Amniotic stem cell (primary cell): ENCODE data around the gene PHLDB2.

ENCODE experiments used
- DNase-seq: peaks from one replicate; lab custom pipeline; 2025; lab: John Stamatoyannopoulos, UW

PHLDB2 gene

DNA sequence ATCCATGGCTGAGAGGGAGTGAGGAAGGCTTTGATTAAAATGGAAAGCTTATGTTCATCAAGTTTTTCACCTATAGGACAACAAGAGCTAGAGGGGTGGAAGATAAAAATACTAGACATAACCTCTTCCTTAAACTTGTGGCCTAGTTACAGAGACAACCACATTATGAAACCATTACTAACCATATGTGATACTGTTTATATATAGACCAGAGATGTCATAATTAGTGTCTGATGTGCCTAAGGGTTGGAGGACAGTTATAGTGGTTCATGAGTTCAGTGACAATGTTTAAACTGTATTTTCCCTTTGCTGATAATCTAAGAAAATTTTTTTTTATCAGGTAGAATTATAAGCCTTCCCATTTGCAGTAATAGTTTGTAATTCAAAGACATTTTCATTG lies 23.7 kb downstream of the PHLDB2 start:
- no peak for DNase-seq

GRCh38 chr3:111884411-111885018 lies 25.4 kb downstream of the PHLDB2 start:
- no peak for DNase-seq

DNA sequence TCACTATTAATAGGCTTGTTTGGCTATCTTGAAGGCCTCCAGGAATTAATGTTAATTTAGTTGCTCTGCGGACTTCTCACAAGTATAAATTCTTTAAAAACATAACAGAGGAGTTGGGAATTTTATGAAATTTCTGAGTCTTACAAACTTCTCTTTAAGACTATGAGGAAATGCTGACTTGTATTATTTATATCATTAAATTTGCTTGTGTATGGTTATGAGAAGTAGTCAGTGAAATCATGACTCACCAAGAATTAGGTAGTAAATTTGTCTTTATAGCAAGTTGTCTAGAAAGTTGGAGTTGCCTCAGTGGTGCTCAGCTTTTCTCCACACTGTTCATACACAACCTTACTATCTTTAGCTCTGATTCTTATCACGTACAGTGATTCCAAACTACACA lies 26.5 kb downstream of the PHLDB2 start:
- no peak for DNase-seq

DNA sequence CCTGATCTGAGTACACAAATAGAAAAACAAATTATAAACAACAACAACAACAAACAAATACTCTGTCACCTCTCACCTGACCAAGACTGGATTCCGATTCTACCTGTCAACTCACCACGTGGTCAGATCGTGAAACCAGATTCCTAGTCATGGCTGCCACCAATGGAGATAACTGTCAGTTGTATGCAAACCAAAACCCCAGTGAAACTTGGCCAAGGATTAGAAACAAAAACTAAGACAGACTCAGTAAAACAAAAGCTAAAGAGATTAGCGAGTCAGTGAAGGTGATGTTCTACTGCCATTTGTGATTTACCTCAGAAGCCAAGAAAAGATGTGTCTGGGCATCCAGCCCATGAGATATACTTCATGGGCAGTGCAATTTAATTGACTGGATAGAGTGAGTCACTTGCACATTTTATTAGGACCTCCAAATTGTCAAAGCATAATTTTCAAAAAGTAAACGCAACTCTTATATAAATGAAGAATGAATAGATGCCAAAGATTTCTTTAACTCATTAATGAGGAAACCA lies 31.1 kb downstream of the PHLDB2 start:
- no peak for DNase-seq

DNA sequence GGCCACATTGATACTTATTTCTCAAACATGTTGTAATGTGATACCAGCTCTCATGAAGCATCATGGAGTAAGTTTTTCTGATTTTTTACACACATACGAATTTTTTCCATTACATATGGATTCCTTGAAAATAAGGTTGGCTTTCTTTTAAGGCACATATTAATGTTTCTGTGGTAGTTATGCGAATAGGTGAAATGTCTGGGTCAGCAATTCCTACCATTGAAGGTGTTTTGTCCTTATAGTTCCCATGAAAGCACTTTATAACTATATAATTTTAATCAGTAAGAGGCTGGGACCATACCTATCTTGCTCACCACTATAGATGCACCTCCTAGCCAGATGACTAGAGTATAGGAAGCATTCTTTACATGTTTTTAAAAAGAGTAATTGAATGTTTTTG lies 33.0 kb downstream of the PHLDB2 start:
- DNase-seq, result no peak

DNA sequence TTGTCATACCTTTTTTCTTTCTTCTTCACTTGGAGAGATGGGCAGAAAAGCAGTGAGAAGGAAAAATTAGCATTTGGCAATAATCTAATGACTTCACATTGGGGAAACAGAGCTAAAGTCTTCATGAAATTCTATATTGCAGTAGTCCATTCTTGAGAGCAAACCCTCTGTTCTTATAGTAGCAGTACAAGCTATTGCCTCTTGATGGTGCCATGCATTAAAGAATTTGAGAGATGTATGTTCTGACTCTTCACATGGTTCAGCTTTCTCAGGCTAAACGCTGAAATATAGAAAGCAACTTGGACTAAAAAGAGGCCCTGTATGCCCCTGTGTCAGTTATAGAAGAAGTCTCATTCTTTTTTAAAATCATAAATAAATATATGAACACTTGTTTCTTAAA lies 36.0 kb downstream of the PHLDB2 start:
- no peak for DNase-seq

DNA sequence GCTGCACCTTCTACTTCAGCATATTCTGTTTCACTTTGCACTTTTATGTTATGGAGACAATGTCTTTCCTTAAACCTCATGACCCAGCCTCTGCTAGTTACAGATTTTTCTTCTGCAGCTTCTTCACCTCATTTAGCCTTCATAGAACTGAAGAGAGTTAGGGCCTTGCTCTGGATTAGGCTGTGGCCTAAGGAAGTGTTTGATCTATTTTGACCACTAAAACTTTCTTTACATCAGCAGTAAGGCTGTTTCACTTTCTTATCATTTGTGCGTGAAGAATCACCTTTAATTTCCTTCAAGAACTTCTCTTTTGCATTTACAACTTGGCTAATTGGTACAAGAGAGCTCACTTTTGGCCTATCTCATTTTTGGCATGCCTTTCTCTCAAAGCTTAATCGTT lies 40.9 kb downstream of the PHLDB2 start:
- DNase-seq, result no peak

DNA sequence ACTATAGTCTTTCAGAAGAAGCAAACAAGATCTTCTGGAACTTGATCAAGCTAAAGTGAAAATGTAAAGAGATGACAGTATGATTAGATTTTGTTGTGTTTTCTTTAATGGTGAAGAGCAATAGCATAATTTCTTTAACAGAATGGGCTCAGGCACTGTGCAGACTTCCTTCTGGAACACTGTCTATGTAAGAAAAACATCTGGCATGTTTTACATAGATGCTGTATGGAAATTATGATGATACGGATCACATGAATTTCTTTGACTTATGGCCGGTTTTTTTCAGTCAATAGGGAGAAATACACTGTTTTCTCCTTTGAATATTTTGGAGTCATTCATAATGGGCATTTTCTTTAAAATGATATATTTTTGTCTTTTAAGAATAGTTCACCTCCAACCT lies 42.6 kb downstream of the PHLDB2 start:
- DNase-seq, result no peak

DNA sequence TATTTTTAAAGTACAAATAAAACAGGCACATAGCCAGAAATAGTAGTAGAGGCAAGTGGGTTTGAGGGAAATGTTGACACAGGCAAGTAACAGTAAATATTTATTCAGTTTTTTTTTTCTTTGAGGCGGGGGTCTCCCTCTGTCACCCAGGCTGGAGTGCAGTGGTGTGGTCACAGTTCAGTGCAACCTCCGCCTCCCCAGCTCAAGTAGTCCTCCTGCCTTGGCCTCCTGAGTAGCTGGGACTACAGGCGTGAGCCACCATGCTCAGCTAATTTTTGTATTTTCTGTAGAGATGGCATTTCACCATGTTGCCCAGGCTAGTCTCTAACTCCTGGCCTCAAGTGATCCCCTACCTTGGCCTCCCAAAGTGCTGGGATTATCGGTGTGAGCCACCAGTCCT lies 43.5 kb downstream of the PHLDB2 start:
- DNase-seq, result no peak

GRCh38 chr3:111903067-111903511 lies 44.0 kb downstream of the PHLDB2 start:
- no peak for DNase-seq

DNA sequence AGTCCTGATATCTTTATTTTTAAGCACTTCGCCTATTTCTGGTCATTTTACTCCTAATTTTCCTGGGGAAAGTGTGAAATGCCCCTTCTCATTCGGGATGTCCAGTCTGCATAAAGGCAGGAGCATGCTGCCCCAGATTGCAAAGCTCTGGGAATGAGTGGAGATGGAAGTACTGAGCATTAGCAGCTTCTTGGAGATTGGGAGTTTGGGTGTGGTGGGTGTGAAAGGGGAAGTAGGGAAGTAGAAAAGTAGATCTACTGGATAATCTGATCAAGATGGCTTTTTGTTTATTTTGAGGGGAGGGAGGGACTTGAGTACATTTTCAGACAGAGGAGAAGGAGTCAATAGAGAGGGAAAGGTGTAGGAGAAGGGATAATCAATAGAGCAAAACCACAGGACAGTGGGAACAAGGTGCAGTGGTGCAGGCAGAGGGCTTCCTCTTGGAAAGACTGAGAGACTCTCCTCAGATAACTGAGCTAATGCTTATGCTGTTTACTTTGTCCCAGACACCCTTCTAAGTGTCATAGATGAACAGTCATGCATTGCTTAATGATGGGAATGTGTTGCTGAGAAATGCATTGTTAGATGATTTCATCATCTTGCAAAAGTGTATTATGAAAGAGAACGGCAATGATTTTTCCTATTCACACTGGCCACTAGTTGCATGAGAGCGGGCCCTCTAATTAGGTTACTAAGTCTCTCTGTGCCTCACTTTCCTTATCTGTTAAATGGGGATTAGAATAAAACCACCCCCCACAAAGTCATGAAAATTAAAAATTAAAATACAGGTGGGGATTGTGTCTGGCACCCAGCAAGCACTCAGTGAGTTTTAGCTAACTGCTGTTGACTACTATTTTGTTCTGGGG lies 45.5 kb downstream of the PHLDB2 start:
- peak; percentile 24 for DNase-seq

DNA sequence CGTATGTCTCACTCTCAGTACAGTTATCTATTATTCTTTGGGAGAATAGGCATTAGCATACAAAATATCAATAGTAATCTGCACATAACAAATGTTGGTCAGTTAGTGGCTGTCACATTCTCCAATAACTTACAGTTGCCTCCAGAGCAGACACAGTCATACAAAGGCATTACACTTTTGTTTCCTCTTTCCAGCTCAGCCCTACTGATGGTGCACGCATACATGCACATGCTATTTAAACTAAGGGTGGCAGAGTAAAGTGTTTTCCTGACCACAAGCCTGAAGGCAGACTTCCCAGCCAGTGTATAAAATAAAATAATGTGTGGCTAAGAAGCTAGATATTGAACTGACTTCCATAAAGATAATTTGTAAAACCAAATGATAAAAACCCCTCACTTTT lies 47.6 kb downstream of the PHLDB2 start:
- no peak for DNase-seq

DNA sequence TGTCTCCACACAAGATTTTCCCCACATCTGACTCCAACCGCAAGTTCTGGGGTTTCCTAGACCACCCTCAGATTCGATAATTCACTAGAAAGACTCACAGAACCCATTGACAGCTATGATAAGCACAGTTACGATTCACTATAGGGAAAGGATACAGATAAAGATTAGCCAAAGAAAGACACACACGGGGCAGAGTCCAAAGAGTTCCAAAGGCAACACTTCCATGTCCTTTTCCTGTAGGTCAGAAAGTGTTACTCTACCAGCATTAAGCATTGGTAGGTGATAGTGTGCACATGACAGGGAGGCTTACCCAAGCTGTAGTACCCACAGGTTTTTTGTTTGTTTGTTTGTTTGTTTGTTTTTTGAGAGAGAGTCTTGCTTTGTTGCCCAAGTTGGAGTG lies 48.1 kb downstream of the PHLDB2 start:
- no peak for DNase-seq

GRCh38 chr3:111910806-111911205 lies 51.7 kb downstream of the PHLDB2 start:
- DNase-seq, result no peak

DNA sequence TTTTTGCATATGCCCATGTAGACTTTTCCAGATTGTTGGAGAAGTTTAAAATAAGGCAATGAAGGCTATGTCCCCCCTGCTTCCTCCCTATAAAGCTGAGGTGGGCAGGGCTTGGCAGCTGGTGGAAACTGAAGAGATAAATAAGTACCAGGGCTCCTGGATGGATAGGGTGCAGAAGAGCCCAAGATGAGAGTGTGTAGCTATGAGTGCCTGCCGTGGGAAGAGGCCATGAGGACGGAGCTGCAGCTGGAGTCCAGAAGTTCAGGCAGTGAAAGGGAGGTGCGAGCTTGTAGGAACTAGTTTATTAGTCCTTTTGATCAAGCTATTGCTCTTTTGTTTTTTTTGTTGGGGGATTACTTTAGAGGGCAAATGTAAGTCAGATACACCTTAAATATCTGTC lies 52.4 kb downstream of the PHLDB2 start:
- DNase-seq, result no peak

DNA sequence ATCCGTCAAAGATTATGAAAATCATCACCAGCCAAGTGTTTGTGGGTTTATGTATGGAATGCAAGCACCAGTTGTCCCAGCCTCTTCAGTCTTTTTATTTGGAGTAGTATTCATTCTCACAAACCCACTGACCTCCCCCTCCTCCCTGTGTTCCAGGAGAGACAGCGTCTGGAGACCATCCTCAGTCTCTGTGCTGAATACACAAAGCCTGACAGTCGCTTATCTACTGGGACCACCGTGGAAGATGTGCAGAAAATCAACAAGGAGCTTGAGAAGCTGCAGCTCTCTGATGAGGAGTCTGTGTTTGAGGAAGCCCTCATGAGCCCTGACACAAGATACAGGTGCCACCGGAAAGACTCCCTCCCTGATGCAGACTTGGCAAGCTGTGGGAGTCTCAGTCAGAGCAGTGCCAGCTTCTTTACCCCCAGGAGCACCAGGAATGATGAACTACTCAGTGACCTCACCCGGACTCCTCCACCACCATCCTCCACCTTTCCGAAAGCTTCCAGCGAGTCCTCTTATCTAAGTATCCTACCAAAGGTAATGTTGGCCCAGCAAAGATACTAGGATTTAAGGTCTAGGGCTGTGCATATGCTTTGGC lies 54.2 kb downstream of the PHLDB2 start:
- DNase-seq, result no peak

DNA sequence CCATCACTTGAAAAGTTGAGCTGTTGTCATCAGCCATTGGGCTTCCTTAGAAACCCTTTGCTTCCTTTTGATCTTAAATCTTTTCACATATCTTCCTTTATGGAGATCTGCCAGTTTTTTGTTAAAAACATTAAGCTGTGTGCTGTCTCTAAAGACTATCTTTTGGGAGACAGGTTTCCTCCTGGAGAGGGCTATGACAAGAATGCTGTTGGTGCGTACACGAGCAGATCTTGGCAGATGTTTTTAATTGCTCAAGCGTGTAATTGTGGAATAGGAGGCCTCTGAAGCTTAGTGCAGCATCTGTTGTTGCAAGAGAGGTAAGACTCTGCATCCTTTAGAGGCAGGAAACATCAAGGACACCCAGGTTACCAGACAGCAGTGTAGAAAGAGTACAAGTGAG lies 56.8 kb downstream of the PHLDB2 start:
- no peak for DNase-seq

DNA sequence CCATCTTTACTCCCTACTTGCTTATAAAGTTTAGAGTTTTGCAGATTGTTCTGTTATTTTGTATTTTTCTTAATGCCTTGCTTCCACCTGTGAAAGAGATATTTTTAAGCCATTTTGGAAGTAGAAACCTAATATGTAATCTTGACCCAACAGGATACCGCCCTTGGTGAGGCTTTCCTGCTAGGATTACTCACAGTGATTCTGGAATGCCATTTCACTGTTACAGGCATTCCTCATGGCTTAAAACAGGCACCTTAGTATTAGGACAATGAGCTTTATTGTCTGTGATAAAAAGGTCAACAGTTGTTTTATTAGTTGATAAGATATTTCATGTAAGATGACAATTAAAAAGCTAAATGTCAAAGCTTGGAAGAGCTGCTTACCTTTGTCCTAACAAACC lies 58.2 kb downstream of the PHLDB2 start:
- no peak for DNase-seq

GRCh38 chr3:111919370-111920065 lies 60.5 kb downstream of the PHLDB2 start:
- DNase-seq, result no peak

DNA sequence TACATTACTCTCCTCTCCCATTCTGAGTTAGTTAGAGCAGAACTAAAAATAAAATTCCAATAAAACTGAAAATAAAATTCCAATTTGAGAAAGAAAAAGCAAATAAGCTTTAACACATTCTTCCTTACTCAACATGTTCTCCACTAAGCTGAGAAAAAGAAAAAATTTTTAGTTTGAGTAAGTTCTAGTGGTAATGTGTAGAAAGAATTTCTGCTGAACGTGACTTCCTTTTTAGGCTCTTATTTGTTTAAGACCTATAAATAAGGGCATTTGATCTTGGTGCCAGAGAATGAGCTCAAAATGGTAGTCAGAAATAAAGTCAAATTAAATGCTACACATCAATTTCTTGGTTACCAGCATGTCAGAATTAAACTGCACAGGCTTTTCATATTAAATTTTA lies 62.1 kb downstream of the PHLDB2 start:
- DNase-seq, result no peak

- no peak for DNase-seq
Observed at GRCh38 chr3:111923095-111923771, 64.2 kb downstream of the PHLDB2 start.

DNA sequence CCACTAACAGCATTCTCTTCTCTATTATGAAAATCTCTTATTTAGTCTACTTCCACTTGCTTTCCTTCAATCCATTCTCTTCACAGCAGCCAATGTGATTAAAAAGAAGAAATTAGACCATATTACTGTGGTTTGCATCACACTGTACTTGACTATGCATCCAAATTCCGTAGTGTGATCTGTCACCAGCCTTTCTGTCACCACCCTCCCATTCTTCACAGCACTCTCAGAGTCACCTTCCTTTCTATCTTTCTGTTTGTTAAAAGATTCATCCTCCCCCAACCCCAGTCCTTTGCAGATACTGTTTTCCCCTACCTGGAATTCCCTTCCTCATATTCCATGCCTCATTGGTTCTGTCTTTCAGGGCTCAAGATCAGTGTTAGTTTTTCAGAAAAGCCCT lies 64.7 kb downstream of the PHLDB2 start:
- no peak for DNase-seq
